Kidney epithelial cell (primary cell): ENCODE measurements around the gene LYPD6. TPM values are rescaled to one million over a fixed set of nuclear protein-coding genes. Genes with fewer than 3 reads are reported as not detected.

ENCODE experiments used
- DNase-seq: peaks from one replicate; pipeline ENCODE4 v3.0.0-alpha.2; 2010; ENCODE audit warnings: low read depth
- H3K27me3 ChIP-seq: 2 replicates; pipeline ENCODE4 v1.6.0; 2011; ENCODE audit warnings: low read length; ENCODE audit not compliant: control insufficient read depth, insufficient read depth
- H3K36me3 ChIP-seq: 2 replicates; pipeline ENCODE4 v1.5.1; 2011; ENCODE audit warnings: low read length; ENCODE audit not compliant: control insufficient read depth, insufficient read depth
- H3K4me3 ChIP-seq: 2 replicates; pipeline ENCODE4 v1.5.1; 2011; ENCODE audit warnings: low read depth, mild to moderate bottlenecking, control low read depth, low read length
- total RNA-seq: library from RNA; depleted of rRNA; stranded (reverse); fragments of >200 nt; gene quantifications from 2 replicates; pipeline ENCODE4 v1.2.3, GENCODE V29; 2015
- TF ChIP-seq, protein P1 (sequence below): IDR thresholded peaks from 2 replicates; pipeline ENCODE4 v1.5.1; 2011; ENCODE audit warnings: mild to moderate bottlenecking, moderate library complexity, low read length, control low read depth, inconsistent platforms; ENCODE audit not compliant: insufficient read depth, poor library complexity, severe bottlenecking

The LYPD6 gene
- total RNA-seq, 1 donor from 2014 or later, result 3.7 TPM

DNA sequence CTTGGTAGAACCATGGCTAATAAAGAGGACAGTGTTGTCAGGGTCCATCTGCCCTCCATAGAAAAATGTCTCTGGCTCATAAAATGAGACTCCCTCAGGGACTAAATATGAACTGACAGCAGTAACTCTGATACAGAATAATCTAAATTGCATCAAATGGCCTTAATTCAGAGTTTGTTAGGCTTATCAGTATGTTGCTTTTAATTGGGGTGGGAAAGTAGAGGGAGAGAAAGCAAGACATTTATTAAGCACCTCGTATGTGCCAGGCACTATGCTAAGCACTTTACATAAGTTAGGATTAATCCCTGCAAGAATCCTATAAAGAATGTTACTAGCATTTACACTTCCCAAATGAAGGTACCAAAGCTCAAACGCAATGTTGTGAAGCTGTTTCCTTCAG lies 142.0 kb downstream of the LYPD6 start:
- TF ChIP-seq, protein P1, sequence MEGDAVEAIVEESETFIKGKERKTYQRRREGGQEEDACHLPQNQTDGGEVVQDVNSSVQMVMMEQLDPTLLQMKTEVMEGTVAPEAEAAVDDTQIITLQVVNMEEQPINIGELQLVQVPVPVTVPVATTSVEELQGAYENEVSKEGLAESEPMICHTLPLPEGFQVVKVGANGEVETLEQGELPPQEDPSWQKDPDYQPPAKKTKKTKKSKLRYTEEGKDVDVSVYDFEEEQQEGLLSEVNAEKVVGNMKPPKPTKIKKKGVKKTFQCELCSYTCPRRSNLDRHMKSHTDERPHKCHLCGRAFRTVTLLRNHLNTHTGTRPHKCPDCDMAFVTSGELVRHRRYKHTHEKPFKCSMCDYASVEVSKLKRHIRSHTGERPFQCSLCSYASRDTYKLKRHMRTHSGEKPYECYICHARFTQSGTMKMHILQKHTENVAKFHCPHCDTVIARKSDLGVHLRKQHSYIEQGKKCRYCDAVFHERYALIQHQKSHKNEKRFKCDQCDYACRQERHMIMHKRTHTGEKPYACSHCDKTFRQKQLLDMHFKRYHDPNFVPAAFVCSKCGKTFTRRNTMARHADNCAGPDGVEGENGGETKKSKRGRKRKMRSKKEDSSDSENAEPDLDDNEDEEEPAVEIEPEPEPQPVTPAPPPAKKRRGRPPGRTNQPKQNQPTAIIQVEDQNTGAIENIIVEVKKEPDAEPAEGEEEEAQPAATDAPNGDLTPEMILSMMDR, result no peak
- H3K36me3 ChIP-seq, result no peaks in the 10 kb centered on the region
- DNase-seq, result no peak
- H3K27me3 ChIP-seq, result no peaks in the 10 kb centered on the region
- no peak overlapping the region for H3K4me3 ChIP-seq

DNA sequence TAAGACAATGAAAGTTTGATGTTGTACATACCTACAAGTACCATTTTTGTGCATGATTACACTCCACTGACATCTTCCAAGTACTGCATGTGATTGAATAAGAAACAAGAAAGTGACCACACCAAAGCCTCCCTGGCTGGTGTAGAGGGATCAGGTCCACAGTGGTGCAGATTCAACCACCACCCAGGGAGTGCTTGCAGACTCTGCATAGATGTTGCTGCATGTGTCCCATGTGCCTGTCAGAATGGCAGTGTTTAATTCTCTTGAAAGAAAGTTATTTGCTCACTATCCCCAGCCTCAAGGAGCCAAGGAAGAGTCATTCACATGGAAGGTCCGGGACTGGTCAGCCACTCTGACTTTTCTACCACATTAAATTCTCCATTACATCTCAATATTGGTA lies 142.7 kb downstream of the LYPD6 start:
- no peaks in the 10 kb centered on the region for H3K27me3 ChIP-seq
- H3K4me3 ChIP-seq, result no peak overlapping the region
- H3K36me3 ChIP-seq, result no peaks in the 10 kb centered on the region
- TF ChIP-seq, protein P1, result no peak
- no peak for DNase-seq

DNA sequence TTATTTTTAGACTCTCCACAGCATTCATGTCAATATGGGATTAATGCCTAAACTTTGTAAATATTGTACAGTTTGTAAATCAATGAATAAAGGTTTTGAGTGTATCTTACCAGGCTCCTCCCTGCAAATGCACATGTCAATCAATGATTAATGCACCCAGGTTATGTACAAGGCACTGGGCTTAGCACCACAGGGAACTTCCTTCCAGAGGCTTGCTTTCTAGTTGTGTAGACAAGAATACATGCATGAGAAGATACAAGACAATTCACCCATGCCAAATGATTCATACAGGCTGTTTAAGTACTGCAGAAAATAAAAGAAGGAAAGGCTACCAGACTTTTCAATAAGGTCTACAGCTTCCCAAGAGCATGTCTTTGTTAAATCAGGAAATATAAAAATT lies 143.1 kb downstream of the LYPD6 start:
- no peaks in the 10 kb centered on the region for H3K27me3 ChIP-seq
- no peak for DNase-seq
- no peak overlapping the region for H3K4me3 ChIP-seq
- TF ChIP-seq, protein P1, result no peak
- H3K36me3 ChIP-seq, result no peaks in the 10 kb centered on the region

DNA sequence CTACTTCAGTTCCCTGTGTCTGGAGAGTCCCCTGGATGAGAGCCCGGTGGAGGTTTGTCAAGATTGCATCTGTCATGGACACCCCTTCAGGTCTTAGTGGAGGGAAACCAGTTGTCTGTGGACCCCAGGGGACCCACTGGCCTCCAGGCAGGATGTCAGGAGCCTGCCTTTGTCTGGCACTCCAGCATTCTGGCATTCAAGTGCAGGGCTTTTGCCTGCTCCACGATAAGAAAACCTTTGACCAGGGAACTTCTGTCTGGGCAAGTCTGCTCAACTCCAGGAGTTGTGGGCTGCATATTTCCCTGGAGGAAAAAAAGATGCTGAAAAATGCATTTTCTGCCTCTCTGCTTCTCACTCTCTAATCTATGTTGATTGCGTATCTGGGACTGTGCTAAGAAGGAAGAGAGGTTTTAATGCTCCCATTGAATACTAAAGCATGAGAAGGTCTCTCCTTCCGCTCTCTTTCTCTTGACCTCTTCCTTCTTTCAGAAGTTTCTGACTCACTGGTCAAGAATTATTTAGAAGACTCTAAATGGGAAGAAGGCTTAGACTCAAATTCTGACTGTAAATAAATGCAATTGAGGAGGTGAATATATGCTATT lies 152.7 kb downstream of the LYPD6 start:
- Histone ChIP-seq H3K4me3 (no peak overlapping the region), H3K36me3 (no peaks in the 10 kb centered on the region), H3K27me3 (no peaks in the 10 kb centered on the region)
- TF ChIP-seq, protein P1, result no peak
- DNase-seq, result no peak

DNA sequence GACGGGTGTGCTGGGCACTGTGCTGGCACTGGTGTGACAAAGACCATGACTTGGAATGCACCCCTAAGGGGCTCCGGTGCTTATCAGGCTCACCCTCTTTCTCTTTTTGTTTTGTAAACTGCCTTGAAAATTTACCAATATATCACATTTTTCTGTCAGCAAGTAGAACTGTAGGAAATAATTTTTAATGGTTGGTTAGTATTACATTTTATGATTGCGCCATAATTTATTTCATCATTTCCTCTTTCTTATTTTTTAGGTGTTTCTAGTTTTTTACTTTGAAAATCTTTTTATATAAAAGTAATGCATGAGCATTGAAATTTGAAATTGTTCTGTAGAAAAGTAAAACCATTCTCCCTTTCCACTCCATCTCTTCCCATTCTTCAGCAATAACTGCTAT lies 156.3 kb downstream of the LYPD6 start:
- Histone ChIP-seq H3K36me3 (no peaks in the 10 kb centered on the region), H3K27me3 (peaks cover 2% of the 10 kb centered on the region), H3K4me3 (no peak overlapping the region)
- no peak for DNase-seq
- TF ChIP-seq, protein P1, result no peak

DNA sequence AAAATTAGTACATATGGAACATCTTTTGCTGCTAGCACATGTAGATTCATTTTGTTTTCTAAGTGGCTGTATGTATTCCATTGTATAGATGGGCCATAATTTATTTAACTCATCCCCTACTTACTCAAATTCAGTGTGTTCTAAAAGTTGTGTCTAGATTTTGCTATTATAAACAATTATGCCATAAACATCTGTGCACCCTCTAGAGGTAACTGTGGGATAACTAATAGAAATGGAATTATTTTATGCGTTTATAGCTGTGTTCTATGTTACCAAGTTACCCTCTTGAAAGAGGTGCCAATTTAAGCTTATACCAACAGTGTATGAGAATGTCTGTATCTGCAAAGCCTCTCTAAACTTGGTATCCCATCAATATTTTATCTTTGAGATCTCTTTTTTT lies 156.8 kb downstream of the LYPD6 start:
- no peak for DNase-seq
- peaks cover 2% of the 10 kb centered on the region for H3K27me3 ChIP-seq
- TF ChIP-seq, protein P1, result no peak
- H3K36me3 ChIP-seq, result no peaks in the 10 kb centered on the region
- no peak overlapping the region for H3K4me3 ChIP-seq
